Measurements from ENCODE around the gene WNT5B.

DNA sequence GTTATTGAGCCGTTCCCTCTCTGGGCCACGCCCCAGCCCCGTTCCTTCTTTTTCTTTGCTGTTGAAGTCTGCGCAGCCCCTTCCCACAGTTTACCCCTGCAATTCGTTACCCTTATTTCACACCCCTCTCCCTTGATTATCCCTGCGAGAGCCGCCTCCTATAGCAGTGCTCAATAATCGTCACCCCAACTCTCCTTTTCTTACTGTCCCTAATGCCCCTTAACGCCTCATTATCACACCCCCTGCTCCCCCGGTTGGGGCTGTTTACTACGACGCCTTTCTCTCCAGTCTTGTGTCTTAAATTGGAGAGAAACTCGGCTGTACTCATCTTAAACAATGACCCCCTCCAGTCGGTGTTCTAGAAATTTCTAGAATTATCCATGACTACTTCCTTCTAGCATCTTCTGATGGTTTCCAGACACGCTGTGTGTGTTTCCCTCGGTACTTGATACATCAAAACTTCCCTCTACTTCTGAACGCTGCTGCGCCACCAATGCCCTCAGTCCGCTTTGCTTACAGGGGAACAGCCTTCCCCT is 33.9 kb upstream of the WNT5B start:
- TF ChIP-seq TAF1 (IDR thresholded peaks at IDR 0.05; ENCODE audit: low read depth, low read length) (no peak), POLR2A (IDR thresholded peaks at IDR 0.05; ENCODE audit: low read depth, low read length) (no peak), POLR2AphosphoS5 (IDR thresholded peaks at IDR 0.05; ENCODE audit: low read depth, low read length) (no peak), PAX5 (IDR thresholded peaks at IDR 0.05; ENCODE audit: insufficient read depth, low read length, severe bottlenecking) (no peak), POU2F2 (IDR thresholded peaks at IDR 0.05; ENCODE audit: low read depth, low read length) (no peak), SPI1 (IDR thresholded peaks at IDR 0.05; ENCODE audit: low read depth, low read length) (no peak)

Data from GM12891 (cell line).